Endothelial cell (in vitro differentiated cells): ENCODE data around the gene ADGRA1. TPM values are rescaled to one million over a fixed set of nuclear protein-coding genes. Genes with fewer than 3 reads are reported as not detected.
"Not testable (repeated sequence)": the region's sequence is repeated elsewhere in the genome, so short reads cannot be mapped to it uniquely, and the experiment has no call there.

ENCODE experiments used
- DNase-seq: peaks from one replicate; pipeline ENCODE4 v3.0.0; 2021; ENCODE audit warnings: low spot score
- H3K27ac Mint-ChIP-seq: one replicate; pipeline ENCODE4 v1.8.0; 2021; ENCODE audit warnings: mixed read lengths, inconsistent platforms; ENCODE audit not compliant: unreplicated experiment
- H3K27me3 Mint-ChIP-seq: one replicate; pipeline ENCODE4 v1.8.0; 2021; ENCODE audit warnings: mild to moderate bottlenecking, moderate library complexity, mixed read lengths, inconsistent platforms; ENCODE audit not compliant: unreplicated experiment
- H3K36me3 Mint-ChIP-seq: one replicate; pipeline ENCODE4 v1.8.0; 2021; ENCODE audit warnings: mild to moderate bottlenecking, low read depth, mixed read lengths, inconsistent platforms; ENCODE audit not compliant: unreplicated experiment
- H3K4me1 Mint-ChIP-seq: one replicate; pipeline ENCODE4 v1.8.0; 2021; ENCODE audit warnings: mild to moderate bottlenecking, mixed read lengths, inconsistent platforms; ENCODE audit not compliant: unreplicated experiment
- H3K4me3 Mint-ChIP-seq: one replicate; pipeline ENCODE4 v1.8.0; 2021; ENCODE audit warnings: mild to moderate bottlenecking, mixed read lengths, inconsistent platforms; ENCODE audit not compliant: unreplicated experiment
- H3K9me3 Mint-ChIP-seq: one replicate; pipeline ENCODE4 v1.8.0; 2021; ENCODE audit warnings: mixed read lengths, inconsistent platforms; ENCODE audit not compliant: unreplicated experiment
- CTCF ChIP-seq: fragments of 200-600 bp; sonication (generic); IDR thresholded peaks from one replicate; pipeline ENCODE4 v1.5.0; 2021; ENCODE audit warnings: antibody characterized with exemption; ENCODE audit not compliant: unreplicated experiment
- total RNA-seq: library from RNA; stranded (reverse); fragmentation: NEBNext Ultra II Directional; extraction: Animal tissue kit (Norgen Biotek cat#: 25700); gene quantifications from one replicate; pipeline ENCODE4 v1.2.1, GENCODE V29; 2021; ENCODE audit not compliant: unreplicated experiment

ADGRA1 gene
- total RNA-seq, 1 donor from 2014 or later: not detected

- Mint-ChIP-seq H3K36me3 (no peaks in the 10 kb centered on the region), H3K9me3 (no peaks in the 10 kb centered on the region), H3K4me1 (no peaks in the 10 kb centered on the region), H3K27me3 (peaks cover 4% of the 10 kb centered on the region), H3K27ac (no peak overlapping the region), H3K4me3 (no peak overlapping the region)
- no peak for DNase-seq
- no peak for TF ChIP-seq CTCF
Measured at GRCh38 chr10:133132473-133133291, 45.0 kb downstream of the ADGRA1 start.

- H3K4me1 Mint-ChIP-seq: no peaks in the 10 kb centered on the region
- DNase-seq: no peak
- H3K27me3 Mint-ChIP-seq: peaks cover 4% of the 10 kb centered on the region
- H3K36me3 Mint-ChIP-seq: no peaks in the 10 kb centered on the region
- H3K4me3 Mint-ChIP-seq: no peak overlapping the region
- H3K9me3 Mint-ChIP-seq: no peaks in the 10 kb centered on the region
- H3K27ac Mint-ChIP-seq: no peak overlapping the region
- TF ChIP-seq CTCF: no peak
Measured at GRCh38 chr10:133133471-133134231, 45.9 kb downstream of the ADGRA1 start.

- DNase-seq: no peak
- Mint-ChIP-seq H3K27ac (peak overlapping the region; percentile 42), H3K4me1 (no peaks in the 10 kb centered on the region), H3K4me3 (no peak overlapping the region), H3K27me3 (peaks cover 4% of the 10 kb centered on the region), H3K36me3 (no peaks in the 10 kb centered on the region), H3K9me3 (no peaks in the 10 kb centered on the region)
- TF ChIP-seq CTCF: no peak
Measured at GRCh38 chr10:133134411-133135115, 46.8 kb downstream of the ADGRA1 start.

GRCh38 chr10:133135116-133135465, 47.4 kb downstream of the ADGRA1 start:
- no peak for DNase-seq
- H3K27ac Mint-ChIP-seq: peak overlapping the region; percentile 42

GRCh38 chr10:133137486-133138145, 49.9 kb downstream of the ADGRA1 start:
- not testable (repeated sequence) for H3K27me3 Mint-ChIP-seq, H3K9me3 Mint-ChIP-seq, H3K27ac Mint-ChIP-seq, DNase-seq, H3K36me3 Mint-ChIP-seq, H3K4me3 Mint-ChIP-seq, H3K4me1 Mint-ChIP-seq

More at GRCh38 chr10:133135116-133135465, 47.4 kb downstream of the ADGRA1 start:
- TF ChIP-seq CTCF: no peak
- Mint-ChIP-seq H3K4me3 (no peak overlapping the region), H3K4me1 (no peaks in the 10 kb centered on the region), H3K9me3 (no peaks in the 10 kb centered on the region), H3K36me3 (no peaks in the 10 kb centered on the region), H3K27me3 (peaks cover 4% of the 10 kb centered on the region)
